NT2/D1 (cell line): ENCODE data around the gene BTNL3.
"Not testable (repeated sequence)": the region's sequence is repeated elsewhere in the genome, so short reads cannot be mapped to it uniquely, and the experiment has no call there.

Experiments used
- DNase-seq: peaks from one replicate; pipeline ENCODE4 v3.0.0-alpha.2; 2011; ENCODE audit warnings: low read depth, low spot score
- H3K27me3 ChIP-seq: 2 replicates; pipeline ENCODE4 v1.6.0; 2011; ENCODE audit warnings: mild to moderate bottlenecking; ENCODE audit not compliant: insufficient read length, insufficient read depth
- H3K36me3 ChIP-seq: 2 replicates; pipeline ENCODE4 v1.6.1; 2011; ENCODE audit warnings: mild to moderate bottlenecking, low read length, mixed read lengths; ENCODE audit not compliant: insufficient read depth, insufficient read length
- H3K4me1 ChIP-seq: 2 replicates; pipeline ENCODE4 v1.5.1; 2011; ENCODE audit not compliant: insufficient read depth, insufficient read length
- H3K4me3 ChIP-seq: 2 replicates; pipeline ENCODE4 v1.5.1; 2011; ENCODE audit warnings: low read depth; ENCODE audit not compliant: insufficient read length
- H3K9ac ChIP-seq: 2 replicates; pipeline ENCODE4 v1.6.0; 2011; ENCODE audit warnings: low read depth; ENCODE audit not compliant: insufficient read length
- H3K9me3 ChIP-seq: 2 replicates; pipeline ENCODE4 v1.5.1; 2011; ENCODE audit warnings: mild to moderate bottlenecking, low read length; ENCODE audit not compliant: insufficient read depth
- SUZ12 ChIP-seq: IDR thresholded peaks from 2 replicates; pipeline ENCODE4 v1.6.1; 2011; ENCODE audit not compliant: insufficient read length, insufficient read depth; ENCODE audit errors: extremely low read depth
- YY1 ChIP-seq: IDR thresholded peaks from 2 replicates; pipeline ENCODE4 v1.6.1; 2011; ENCODE audit not compliant: insufficient read length, insufficient read depth
- ZNF274 ChIP-seq: IDR thresholded peaks from 2 replicates; pipeline ENCODE4 v1.6.1; 2011; ENCODE audit warnings: mild to moderate bottlenecking, low read depth, low read length

BTNL3 gene

DNA sequence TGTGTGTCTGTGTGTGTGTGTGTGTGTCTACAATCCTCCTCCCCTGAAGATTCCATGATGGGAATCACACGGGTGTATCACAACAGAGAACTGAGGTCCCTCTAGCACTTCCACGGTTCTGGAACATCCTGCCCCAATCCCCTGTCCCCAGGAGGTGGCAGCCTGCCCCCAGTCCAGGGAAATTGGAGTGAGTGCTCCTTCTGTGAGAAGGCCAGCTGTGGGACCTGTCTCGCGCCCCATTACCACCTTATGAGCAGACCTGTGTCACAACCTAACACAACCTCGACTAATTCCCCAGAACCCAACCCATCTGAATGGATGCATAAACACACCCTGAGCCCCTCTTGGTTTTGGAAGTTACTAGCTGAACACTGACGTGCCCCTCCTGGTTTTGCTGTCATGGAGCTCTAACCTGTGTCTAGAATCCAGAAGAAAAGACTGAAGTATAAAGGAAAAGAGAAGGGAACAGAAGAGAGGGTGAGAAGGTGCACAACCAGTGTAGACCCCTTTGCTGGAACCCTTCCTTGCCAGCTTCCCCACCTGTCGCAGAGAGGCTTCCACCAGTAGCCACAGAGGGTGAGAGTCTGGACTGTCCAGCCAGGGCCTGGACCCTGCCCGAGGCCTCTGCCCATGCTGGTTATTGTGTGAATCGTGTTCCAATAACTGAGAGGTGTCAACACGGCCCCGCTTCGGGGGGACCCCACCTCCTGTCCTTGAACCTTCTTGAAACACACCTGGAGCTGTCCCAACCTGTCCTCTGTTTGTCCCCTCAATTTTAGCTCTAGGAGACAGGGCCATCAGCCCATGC is 54.8 kb downstream of the BTNL3 start:
- Histone ChIP-seq H3K36me3 (no peaks in the 10 kb centered on the region), H3K4me1 (no peaks in the 10 kb centered on the region), H3K9me3 (no peaks in the 10 kb centered on the region), H3K4me3 (no peak overlapping the region), H3K27me3 (peaks cover 30% of the 10 kb centered on the region), H3K9ac (no peak overlapping the region)
- TF ChIP-seq ZNF274 (no peak), YY1 (no peak), SUZ12 (no peak)
- no peak for DNase-seq

DNA sequence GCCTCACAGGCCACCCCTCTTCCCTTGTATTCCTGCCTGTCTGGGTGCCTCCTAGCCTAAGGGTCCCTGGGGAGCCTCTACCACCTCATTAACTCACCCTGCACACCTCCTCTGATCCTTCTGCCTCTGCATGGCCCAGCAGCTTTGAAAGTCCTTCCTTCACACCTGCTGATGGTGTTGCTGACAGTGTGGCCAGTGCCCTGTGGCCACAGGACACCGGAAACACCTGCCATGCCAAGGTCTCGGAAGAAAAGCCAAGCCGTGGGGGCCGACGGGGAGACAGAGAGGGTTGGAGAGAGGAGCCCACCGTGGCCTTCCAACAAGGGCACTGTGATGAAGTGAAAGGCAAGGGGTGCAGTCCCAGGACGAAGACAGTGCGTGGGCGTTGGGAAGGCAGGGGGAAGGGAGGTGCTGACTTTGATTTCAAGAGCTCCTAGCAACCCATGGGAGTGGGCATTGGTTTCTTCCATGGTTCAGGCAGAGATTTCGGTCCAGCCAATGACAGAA is 55.5 kb downstream of the BTNL3 start:
- no peaks in the 10 kb centered on the region for H3K9me3 ChIP-seq
- no peak for DNase-seq

DNA sequence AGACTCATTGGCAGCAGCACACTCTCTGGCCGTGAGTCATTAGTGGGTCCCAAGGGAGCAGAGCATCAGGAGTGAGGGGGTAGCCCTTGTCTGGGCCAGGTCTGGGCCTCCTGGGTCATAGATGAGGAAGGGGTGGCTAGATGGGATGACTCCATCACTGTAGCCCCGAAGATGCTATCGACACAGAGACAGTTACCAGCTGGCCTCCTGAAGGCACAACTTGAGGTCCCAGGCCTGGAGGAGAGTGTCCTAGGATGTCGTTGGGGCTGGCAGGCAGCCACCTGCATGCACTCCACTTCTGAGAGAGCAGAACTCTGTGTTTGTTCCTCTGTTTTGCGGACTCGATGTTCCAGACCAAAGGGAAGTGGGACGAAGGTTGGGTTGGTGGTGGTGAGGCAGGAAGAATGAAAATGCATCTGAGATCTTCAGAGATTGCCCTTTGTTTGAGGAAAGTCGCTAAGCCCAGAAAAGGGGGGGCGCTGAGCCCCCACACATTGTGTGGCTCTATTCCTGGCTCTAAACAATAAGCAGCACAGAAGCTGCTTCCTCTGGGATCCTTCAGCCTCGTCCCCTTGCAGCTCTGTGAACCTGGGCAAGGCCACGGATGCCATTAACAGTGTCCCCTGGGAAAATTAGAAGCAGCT is 56.1 kb downstream of the BTNL3 start:
- TF ChIP-seq ZNF274 (no peak), SUZ12 (no peak)
- no peaks in the 10 kb centered on the region for H3K9me3 ChIP-seq
- no peak overlapping the region for H3K4me3 ChIP-seq
- H3K36me3 ChIP-seq, result no peaks in the 10 kb centered on the region
- peaks cover 39% of the 10 kb centered on the region for H3K27me3 ChIP-seq
- DNase-seq, result no peak
- no peaks in the 10 kb centered on the region for H3K4me1 ChIP-seq
- no peak overlapping the region for H3K9ac ChIP-seq

More for the DNA sequence above, 55.5 kb downstream of the BTNL3 start:
- Histone ChIP-seq H3K4me3 (no peak overlapping the region), H3K4me1 (no peaks in the 10 kb centered on the region), H3K9ac (no peak overlapping the region), H3K36me3 (no peaks in the 10 kb centered on the region), H3K27me3 (peaks cover 32% of the 10 kb centered on the region)
- no peak for TF ChIP-seq YY1
- TF ChIP-seq ZNF274, result no peak
- TF ChIP-seq SUZ12, result no peak

DNA sequence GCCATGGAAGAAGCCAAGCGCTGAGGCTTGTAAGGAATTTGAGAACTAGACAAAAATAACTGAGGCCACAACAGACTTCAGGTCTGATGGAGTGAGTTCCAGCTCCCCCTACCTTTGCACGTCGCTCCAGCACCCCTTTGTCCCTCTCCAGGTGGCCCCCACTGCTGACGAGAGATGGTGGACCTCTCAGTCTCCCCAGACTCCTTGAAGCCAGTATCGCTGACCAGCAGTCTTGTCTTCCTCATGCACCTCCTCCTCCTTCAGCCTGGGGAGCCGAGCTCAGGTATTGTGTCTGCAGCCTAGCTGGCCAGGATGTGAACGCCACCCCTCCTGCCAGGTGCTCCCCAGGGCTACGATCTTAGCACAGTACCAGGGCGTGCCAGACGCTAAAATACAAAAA is 56.7 kb downstream of the BTNL3 start:
- no peak for DNase-seq

DNA sequence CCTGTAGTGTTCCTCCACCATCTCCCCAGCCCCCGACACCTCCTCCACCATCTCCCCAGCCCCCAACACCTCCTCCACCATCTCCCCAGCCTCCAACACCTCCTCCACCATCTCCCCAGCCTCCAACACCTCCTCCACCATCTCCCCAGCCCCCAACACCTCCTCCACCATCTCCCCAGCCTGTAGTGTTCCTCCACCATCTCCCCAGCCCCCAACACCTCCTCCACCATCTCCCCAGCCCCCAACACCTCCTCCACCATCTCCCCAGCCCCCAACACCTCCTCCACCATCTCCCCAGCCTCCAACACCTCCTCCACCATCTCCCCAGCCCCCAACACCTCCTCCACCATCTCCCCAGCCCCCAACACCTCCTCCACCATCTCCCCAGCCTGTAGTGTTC is 57.2 kb downstream of the BTNL3 start:
- H3K27me3 ChIP-seq, result peaks cover 45% of the 10 kb centered on the region
- H3K9me3 ChIP-seq, H3K36me3 ChIP-seq, H3K4me1 ChIP-seq, H3K9ac ChIP-seq, DNase-seq, H3K4me3 ChIP-seq: not testable (repeated sequence)

More for the DNA sequence above, 56.7 kb downstream of the BTNL3 start:
- TF ChIP-seq SUZ12, result no peak
- H3K27me3 ChIP-seq, result peaks cover 44% of the 10 kb centered on the region
- H3K4me1 ChIP-seq, result no peaks in the 10 kb centered on the region
- H3K36me3 ChIP-seq, result no peaks in the 10 kb centered on the region
- no peak overlapping the region for H3K4me3 ChIP-seq
- no peak overlapping the region for H3K9ac ChIP-seq
- H3K9me3 ChIP-seq, result no peaks in the 10 kb centered on the region

DNA sequence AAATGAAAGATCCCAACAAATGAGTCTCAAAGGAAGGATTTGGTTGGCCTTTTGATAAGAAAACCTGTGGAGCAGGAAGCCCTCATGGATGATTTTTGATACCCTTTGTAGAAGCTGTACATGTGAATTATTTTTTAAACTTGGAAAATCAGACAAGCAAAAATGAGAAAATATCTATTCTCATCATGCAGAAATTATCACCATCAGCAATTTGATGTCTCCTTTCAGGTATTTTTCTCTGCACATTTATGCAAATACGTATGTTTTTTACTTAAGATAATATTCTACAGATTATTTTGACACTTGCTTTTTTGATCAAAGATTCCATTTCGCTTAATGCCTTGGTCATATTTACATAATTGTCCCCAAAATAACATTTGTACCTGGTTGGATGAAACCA is 58.6 kb downstream of the BTNL3 start:
- Histone ChIP-seq H3K4me1 (peaks cover 2% of the 10 kb centered on the region), H3K9me3 (no peaks in the 10 kb centered on the region), H3K36me3 (no peaks in the 10 kb centered on the region), H3K27me3 (peaks cover 59% of the 10 kb centered on the region), H3K4me3 (no peak overlapping the region), H3K9ac (no peak overlapping the region)
- DNase-seq, result no peak
- TF ChIP-seq ZNF274 (no peak), YY1 (no peak), SUZ12 (no peak)

DNA sequence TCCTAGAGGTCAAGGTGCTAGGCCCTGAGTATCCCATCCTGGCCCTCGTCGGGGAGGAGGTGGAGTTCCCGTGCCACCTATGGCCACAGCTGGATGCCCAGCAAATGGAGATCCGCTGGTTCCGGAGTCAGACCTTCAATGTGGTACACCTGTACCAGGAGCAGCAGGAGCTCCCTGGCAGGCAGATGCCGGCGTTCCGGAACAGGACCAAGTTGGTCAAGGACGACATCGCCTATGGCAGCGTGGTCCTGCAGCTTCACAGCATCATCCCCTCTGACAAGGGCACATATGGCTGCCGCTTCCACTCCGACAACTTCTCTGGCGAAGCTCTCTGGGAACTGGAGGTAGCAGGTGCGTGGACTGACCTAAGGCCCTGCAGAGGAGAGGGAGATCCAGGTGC is 59.3 kb downstream of the BTNL3 start:
- DNase-seq, result no peak
- Histone ChIP-seq H3K4me1 (peaks cover 2% of the 10 kb centered on the region), H3K36me3 (no peaks in the 10 kb centered on the region), H3K9ac (no peak overlapping the region), H3K4me3 (no peak overlapping the region), H3K27me3 (peaks cover 64% of the 10 kb centered on the region), H3K9me3 (no peaks in the 10 kb centered on the region)
- TF ChIP-seq ZNF274, result no peak
- TF ChIP-seq YY1, result no peak
- no peak for TF ChIP-seq SUZ12
